NCI-H1694 (cell line): ENCODE results near the gene TEAD1.

ENCODE experiments used
- DNase-seq: peaks from one replicate; lab custom pipeline; 2025; lab: John Stamatoyannopoulos, UW

Gene TEAD1

GRCh38 chr11:12897867-12898266 is 223.6 kb downstream of the TEAD1 start:
- no peak for DNase-seq

- DNase-seq, result no peak
Observed at GRCh38 chr11:12900496-12900895, 226.3 kb downstream of the TEAD1 start.

- no peak for DNase-seq
Observed at GRCh38 chr11:12901272-12901671, 227.1 kb downstream of the TEAD1 start.

- DNase-seq, result no peak
Observed at GRCh38 chr11:12901874-12902481, 227.8 kb downstream of the TEAD1 start.

- DNase-seq, result no peak
Observed at GRCh38 chr11:12902791-12903486, 228.7 kb downstream of the TEAD1 start.

- no peak for DNase-seq
Observed at GRCh38 chr11:12905435-12905834, 231.2 kb downstream of the TEAD1 start.

GRCh38 chr11:12906501-12906900 is 232.3 kb downstream of the TEAD1 start:
- no peak for DNase-seq

GRCh38 chr11:12909879-12910278 is 235.7 kb downstream of the TEAD1 start:
- no peak for DNase-seq

- DNase-seq, result peak; percentile 68
Observed at GRCh38 chr11:12914400-12914912, 240.2 kb downstream of the TEAD1 start.

- DNase-seq, result no peak
Observed at GRCh38 chr11:12915093-12915492, 240.9 kb downstream of the TEAD1 start.

GRCh38 chr11:12917822-12918221 is 243.6 kb downstream of the TEAD1 start:
- DNase-seq, result no peak

- DNase-seq, result no peak
Observed at GRCh38 chr11:12918667-12919066, 244.4 kb downstream of the TEAD1 start.

GRCh38 chr11:12922418-12922817 is 248.2 kb downstream of the TEAD1 start:
- no peak for DNase-seq

GRCh38 chr11:12922980-12923507 is 248.8 kb downstream of the TEAD1 start:
- DNase-seq, result no peak

- no peak for DNase-seq
Observed at GRCh38 chr11:12924650-12925049, 250.4 kb downstream of the TEAD1 start.

GRCh38 chr11:12925520-12925919 is 251.3 kb downstream of the TEAD1 start:
- DNase-seq, result no peak

GRCh38 chr11:12927221-12927620 is 253.0 kb downstream of the TEAD1 start:
- DNase-seq, result no peak

GRCh38 chr11:12927886-12928285 is 253.7 kb downstream of the TEAD1 start:
- no peak for DNase-seq

GRCh38 chr11:12930850-12931249 is 256.6 kb downstream of the TEAD1 start:
- DNase-seq, result no peak

- no peak for DNase-seq
Observed at GRCh38 chr11:12932485-12932884, 258.3 kb downstream of the TEAD1 start.

- no peak for DNase-seq
Observed at GRCh38 chr11:12936200-12936599, 262.0 kb downstream of the TEAD1 start.

- no peak for DNase-seq
Observed at GRCh38 chr11:12938590-12939247, 264.5 kb downstream of the TEAD1 start.

GRCh38 chr11:12941671-12942070 is 267.4 kb downstream of the TEAD1 start:
- no peak for DNase-seq
